ENCODE data around the gene ZNF316. TPM values are rescaled to one million over a fixed set of nuclear protein-coding genes. Genes with fewer than 3 reads are reported as not detected.
A peak's percentile ranks its signal among the peaks of the same experiment; 100 is the strongest.

ZNF316 gene
- total RNA-seq, 1 experiment from 2014 or later, result 22.2 TPM

GRCh38 chr7:6637544-6638229 lies 569 bp downstream of the ZNF316 start:
- H3K27me3 Mint-ChIP-seq (ENCODE audit: low read depth), result no peaks in the 10 kb centered on the region
- no peak overlapping the region for H3K9ac ChIP-seq (ENCODE audit: extremely low read depth, insufficient read length, low read length)

More at GRCh38 chr7:6637544-6638229, 569 bp downstream of the ZNF316 start:
- no peaks in the 10 kb centered on the region for H3K79me2 ChIP-seq (ENCODE audit: insufficient read depth, low read length)
- no peaks in the 10 kb centered on the region; a peak in 1 of 5 replicates for H3K9me3 Mint-ChIP-seq
- DNase-seq, result peak; percentile 50
- no peak overlapping the region for H3T11ph ChIP-seq (ENCODE audit: low read length)
- H3K9me3 ChIP-seq (ENCODE audit: control insufficient read depth, low read depth, low read length), result no peaks in the 10 kb centered on the region
- H3K4me3 Mint-ChIP-seq, result peak overlapping the region; percentile 71 to 83
- no peak overlapping the region for H2BK120ac ChIP-seq (ENCODE audit: low read depth, low read length, poor library complexity, severe bottlenecking)
- H3K27me3 ChIP-seq (ENCODE audit: insufficient read depth, low read length), result no peaks in the 10 kb centered on the region
- H3K23ac ChIP-seq (ENCODE audit: insufficient read length, low read depth, low read length), result no peak overlapping the region
- H2AK5ac ChIP-seq (ENCODE audit: insufficient read length, low read length), result no peak overlapping the region
- H3K27ac Mint-ChIP-seq, result peak overlapping the region in 1 of 3 experiments; percentile 68; a peak in 1 of 7 replicates
- no peak overlapping the region for H4K91ac ChIP-seq (ENCODE audit: insufficient read length, low read depth, low read length)
- peak overlapping the region; percentile 57 for H3K4me2 ChIP-seq (ENCODE audit: insufficient read depth, insufficient read length, low read length)
- H3K4me1 ChIP-seq (ENCODE audit: insufficient read depth, low read length), result no peaks in the 10 kb centered on the region; the same call in 1 of the 2 replicates
- H3K18ac ChIP-seq (ENCODE audit: insufficient read length, low read depth, low read length), result no peak overlapping the region
- WGBS (ENCODE audit: extremely low coverage, insufficient read length, low lambda C conversion rate), result no CpG with 5 or more reads among the region's 60 CpGs
- H4K20me1 ChIP-seq (ENCODE audit: control insufficient read depth, insufficient read depth, insufficient read length), result no peaks in the 10 kb centered on the region
- H2BK12ac ChIP-seq (ENCODE audit: insufficient read length, low read depth, low read length), result no peak overlapping the region
- H2BK20ac ChIP-seq (ENCODE audit: low read depth, low read length, poor library complexity, severe bottlenecking), result no peak overlapping the region
- no peaks in the 10 kb centered on the region for H3K79me1 ChIP-seq (ENCODE audit: insufficient read depth, low read depth, low read length, poor library complexity, severe bottlenecking)
- H3K56ac ChIP-seq (ENCODE audit: insufficient read length, low read depth, low read length), result no peak overlapping the region
- TF ChIP-seq, protein P1, sequence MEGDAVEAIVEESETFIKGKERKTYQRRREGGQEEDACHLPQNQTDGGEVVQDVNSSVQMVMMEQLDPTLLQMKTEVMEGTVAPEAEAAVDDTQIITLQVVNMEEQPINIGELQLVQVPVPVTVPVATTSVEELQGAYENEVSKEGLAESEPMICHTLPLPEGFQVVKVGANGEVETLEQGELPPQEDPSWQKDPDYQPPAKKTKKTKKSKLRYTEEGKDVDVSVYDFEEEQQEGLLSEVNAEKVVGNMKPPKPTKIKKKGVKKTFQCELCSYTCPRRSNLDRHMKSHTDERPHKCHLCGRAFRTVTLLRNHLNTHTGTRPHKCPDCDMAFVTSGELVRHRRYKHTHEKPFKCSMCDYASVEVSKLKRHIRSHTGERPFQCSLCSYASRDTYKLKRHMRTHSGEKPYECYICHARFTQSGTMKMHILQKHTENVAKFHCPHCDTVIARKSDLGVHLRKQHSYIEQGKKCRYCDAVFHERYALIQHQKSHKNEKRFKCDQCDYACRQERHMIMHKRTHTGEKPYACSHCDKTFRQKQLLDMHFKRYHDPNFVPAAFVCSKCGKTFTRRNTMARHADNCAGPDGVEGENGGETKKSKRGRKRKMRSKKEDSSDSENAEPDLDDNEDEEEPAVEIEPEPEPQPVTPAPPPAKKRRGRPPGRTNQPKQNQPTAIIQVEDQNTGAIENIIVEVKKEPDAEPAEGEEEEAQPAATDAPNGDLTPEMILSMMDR (conservative IDR thresholded peaks at IDR 0.05), result peak; percentile 45; the same call in 2 of the 3 replicates
- no peak overlapping the region for H2BK15ac ChIP-seq (ENCODE audit: low read depth, low read length)
- no peak overlapping the region for H2BK5ac ChIP-seq (ENCODE audit: insufficient read length, low read length)
- H3K23me2 ChIP-seq (ENCODE audit: insufficient read length, low read depth, low read length, poor library complexity, severe bottlenecking), result peaks cover 10% of the 10 kb centered on the region
- no peak overlapping the region for H3K4ac ChIP-seq (ENCODE audit: low read depth, low read length)
- H2AFZ ChIP-seq (ENCODE audit: low read length), result no peak overlapping the region
- H3K36me3 Mint-ChIP-seq (ENCODE audit: insufficient read depth in 1 of 3, low read depth in 3 of 3), result peaks cover 4 to 24% (median 14%) of the 10 kb centered on the region in 3 experiments; a peak in 5 of 7 replicates
- H3K14ac ChIP-seq (ENCODE audit: insufficient read depth, low read length), result no peak overlapping the region
- no peak overlapping the region for H4K8ac ChIP-seq (replicated peaks; ENCODE audit: insufficient read length, low read depth, low read length)
- no peak overlapping the region for H4K5ac ChIP-seq (ENCODE audit: insufficient read length, low read depth, low read length)
- peaks cover 18 to 20% of the 10 kb centered on the region in 2 experiments for H3K4me1 Mint-ChIP-seq
- no peak overlapping the region for H3K27ac ChIP-seq (ENCODE audit: insufficient read length, low read depth, low read length)
